COLO829 (cell line): ENCODE data around the gene ANAPC7.
"Not testable (repeated sequence)": the region's sequence is repeated elsewhere in the genome, so short reads cannot be mapped to it uniquely, and the experiment has no call there.

Source experiments
- DNase-seq: peaks from one replicate; pipeline ENCODE4 v3.0.0; 2012; ENCODE audit warnings: low spot score

ANAPC7 gene

GRCh38 chr12:110348431-110349059 is 55.0 kb downstream of the ANAPC7 start:
- no peak for DNase-seq

- no peak for DNase-seq
Observed at GRCh38 chr12:110347767-110348166, 55.7 kb downstream of the ANAPC7 start.

- DNase-seq = no peak
Observed at GRCh38 chr12:110345963-110346362, 57.5 kb downstream of the ANAPC7 start.

- peak; percentile 13 for DNase-seq
Observed at GRCh38 chr12:110345176-110345661, 58.3 kb downstream of the ANAPC7 start.

GRCh38 chr12:110344657-110345056 is 58.9 kb downstream of the ANAPC7 start:
- no peak for DNase-seq

- no peak for DNase-seq
Observed at GRCh38 chr12:110343736-110344555, 59.6 kb downstream of the ANAPC7 start.

- no peak for DNase-seq
Observed at GRCh38 chr12:110343114-110343513, 60.4 kb downstream of the ANAPC7 start.

GRCh38 chr12:110342157-110342556 is 61.4 kb downstream of the ANAPC7 start:
- DNase-seq = no peak

- DNase-seq = no peak
Observed at GRCh38 chr12:110340706-110341105, 62.8 kb downstream of the ANAPC7 start.

GRCh38 chr12:110340261-110340660 is 63.2 kb downstream of the ANAPC7 start:
- DNase-seq = not testable (repeated sequence)

- DNase-seq = no peak
Observed at GRCh38 chr12:110339184-110339952, 64.1 kb downstream of the ANAPC7 start.

GRCh38 chr12:110338754-110339153 is 64.8 kb downstream of the ANAPC7 start:
- no peak for DNase-seq

GRCh38 chr12:110337912-110338710 is 65.4 kb downstream of the ANAPC7 start:
- DNase-seq = no peak

- no peak for DNase-seq
Observed at GRCh38 chr12:110335481-110336045, 67.9 kb downstream of the ANAPC7 start.

- DNase-seq = no peak
Observed at GRCh38 chr12:110333201-110333600, 70.3 kb downstream of the ANAPC7 start.

- DNase-seq = no peak
Observed at GRCh38 chr12:110330544-110330943, 73.0 kb downstream of the ANAPC7 start.

GRCh38 chr12:110330124-110330523 is 73.4 kb downstream of the ANAPC7 start:
- no peak for DNase-seq

GRCh38 chr12:110329710-110330109 is 73.8 kb downstream of the ANAPC7 start:
- DNase-seq = no peak
